Measurements from ENCODE around the gene PCDH15.

DNA sequence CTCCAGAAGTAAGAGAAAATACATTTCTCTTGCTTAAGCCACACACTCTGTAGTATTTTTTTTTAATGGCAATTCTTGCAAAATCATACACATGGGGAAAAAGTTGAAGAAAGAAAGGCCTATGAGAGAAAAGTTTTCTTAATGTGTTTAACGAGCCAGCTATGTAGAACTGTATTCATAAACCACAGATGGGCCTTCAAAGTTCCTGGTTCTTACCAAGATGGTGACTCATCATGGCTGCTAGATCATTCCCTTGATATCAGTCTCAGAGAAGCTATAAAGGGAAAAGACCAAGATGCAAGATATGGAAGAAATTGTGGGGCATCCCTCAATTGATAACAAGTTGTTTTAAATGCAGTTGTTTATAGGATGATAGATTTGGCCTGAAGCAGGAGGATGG, 1035.7 kb downstream of the PCDH15 start:
- TF ChIP-seq, protein P1, sequence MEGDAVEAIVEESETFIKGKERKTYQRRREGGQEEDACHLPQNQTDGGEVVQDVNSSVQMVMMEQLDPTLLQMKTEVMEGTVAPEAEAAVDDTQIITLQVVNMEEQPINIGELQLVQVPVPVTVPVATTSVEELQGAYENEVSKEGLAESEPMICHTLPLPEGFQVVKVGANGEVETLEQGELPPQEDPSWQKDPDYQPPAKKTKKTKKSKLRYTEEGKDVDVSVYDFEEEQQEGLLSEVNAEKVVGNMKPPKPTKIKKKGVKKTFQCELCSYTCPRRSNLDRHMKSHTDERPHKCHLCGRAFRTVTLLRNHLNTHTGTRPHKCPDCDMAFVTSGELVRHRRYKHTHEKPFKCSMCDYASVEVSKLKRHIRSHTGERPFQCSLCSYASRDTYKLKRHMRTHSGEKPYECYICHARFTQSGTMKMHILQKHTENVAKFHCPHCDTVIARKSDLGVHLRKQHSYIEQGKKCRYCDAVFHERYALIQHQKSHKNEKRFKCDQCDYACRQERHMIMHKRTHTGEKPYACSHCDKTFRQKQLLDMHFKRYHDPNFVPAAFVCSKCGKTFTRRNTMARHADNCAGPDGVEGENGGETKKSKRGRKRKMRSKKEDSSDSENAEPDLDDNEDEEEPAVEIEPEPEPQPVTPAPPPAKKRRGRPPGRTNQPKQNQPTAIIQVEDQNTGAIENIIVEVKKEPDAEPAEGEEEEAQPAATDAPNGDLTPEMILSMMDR (conservative IDR thresholded peaks at IDR 0.05; ENCODE audit: low read length) = no peak
- TF ChIP-seq EZH2phosphoT487 (IDR thresholded peaks at IDR 0.05; ENCODE audit: borderline replicate concordance) = no peak

Data from Loucy (cell line).